CD4-positive, alpha-beta T cell treated with Interleukin-10 for 1 hour (primary cell): Measurements from ENCODE around the gene ADAMTS18.

ENCODE experiments used
- DNase-seq: peaks from one replicate; pipeline ENCODE4 v3.0.0-alpha.2; 2020

ADAMTS18 gene

DNA sequence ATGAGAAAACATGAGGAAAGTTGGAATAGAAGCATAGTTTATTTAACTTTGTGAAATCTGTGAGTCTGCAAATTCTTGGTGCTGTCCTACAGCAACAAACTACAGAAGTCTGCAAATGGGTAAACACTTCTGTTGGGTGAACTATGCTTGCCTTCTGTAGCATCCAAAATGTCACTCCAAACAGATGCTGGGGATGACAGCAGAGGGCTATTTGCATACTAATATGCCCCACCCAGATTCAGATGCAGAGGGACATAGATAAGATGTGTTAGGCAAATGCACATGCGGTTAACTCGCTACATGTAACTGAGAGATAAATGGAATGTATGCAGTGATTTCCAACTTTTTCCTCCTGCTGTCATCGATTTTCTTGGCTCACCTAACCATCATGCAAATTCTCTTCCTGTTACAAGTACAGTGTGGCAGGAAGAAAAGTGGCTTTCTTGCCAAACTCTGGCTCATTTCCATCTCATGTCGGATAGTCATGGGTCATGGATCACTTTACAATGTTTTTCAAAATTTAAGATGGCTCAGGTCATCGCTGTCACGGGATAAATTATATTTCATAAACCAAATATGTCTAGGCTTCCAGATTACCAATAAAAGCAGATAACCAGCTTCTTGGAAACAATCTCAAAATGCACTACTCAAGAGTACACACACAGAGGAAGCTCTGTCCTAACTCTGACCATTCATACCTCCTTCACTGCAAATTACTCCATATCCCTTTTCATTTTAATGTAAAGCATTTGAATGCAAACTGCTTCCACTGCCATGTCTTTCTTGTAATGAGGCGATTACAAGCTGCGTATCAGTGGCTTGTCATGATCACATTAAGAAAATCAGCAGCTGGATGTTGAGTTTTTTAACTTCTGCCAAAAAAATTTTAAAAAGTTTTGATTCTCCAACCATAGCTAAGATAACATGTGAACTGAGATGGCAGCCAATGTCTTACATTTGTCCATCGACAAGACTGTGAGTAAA lies 47.7 kb downstream of the ADAMTS18 start:
- no peak for DNase-seq

DNA sequence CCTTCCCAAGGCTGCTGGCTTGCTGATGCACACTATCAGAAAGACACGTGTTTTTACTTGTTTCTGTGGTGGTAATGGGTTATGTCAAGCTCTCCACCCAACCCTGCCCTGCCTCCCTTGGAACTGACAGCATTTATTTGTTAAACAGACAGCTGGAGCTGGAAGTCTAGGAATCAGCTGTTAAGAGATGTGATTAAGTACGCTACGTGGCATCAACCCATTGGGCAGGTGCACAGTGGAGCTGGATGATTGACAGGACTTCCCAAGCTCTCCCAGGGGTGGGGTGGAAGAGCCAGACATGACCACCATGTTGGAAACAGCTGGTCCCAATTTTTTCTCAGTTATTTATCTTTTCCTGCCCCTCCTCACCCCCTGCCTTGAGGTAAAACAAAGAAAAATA lies 49.4 kb downstream of the ADAMTS18 start:
- DNase-seq = no peak

DNA sequence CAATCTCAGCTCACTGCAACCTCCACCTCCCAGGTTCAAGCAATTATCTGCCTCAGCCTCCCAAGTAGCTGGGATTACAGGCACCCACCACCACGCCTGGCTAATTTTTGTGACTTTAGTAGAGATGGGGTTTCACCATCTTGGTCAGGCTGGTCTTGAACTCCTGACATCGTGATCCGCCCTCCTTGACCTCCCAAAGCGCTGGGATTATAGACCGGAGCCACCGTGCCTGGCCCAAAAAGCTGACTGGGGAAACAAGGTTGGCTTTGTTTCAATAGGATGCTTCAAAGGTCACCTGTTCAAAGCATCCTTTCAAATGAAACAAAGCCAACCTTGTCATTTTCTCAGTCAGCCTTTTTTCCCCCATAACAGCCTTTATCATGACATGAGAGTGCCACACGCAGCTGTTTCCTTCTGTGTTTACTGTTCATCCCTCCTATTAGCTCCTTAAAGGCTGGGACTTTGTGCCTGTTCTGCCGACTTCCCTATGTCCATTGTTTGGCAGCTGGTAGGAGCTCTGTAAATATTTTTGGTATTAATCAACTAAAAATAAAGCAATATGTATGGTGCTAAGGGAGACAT lies 51.1 kb downstream of the ADAMTS18 start:
- no peak for DNase-seq

DNA sequence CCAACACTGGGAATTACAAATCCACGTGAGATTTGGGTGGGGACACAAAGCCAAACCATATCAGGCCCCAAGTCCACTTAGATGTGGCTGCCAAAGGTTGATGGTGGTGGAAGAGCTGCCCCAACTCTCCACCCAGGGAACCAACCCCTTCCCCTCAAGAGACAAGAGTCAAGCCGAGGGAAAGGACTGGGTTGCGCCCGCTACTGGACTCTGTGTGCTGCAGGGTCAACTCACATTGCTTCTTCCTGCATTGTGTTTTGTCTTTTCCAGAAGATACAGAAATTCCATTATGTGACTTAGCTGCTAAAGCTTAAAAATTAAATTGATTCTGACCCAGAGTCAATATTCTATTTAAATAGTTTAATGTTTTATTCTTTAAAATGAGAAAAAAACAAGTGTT lies 58.5 kb downstream of the ADAMTS18 start:
- DNase-seq = no peak

DNA sequence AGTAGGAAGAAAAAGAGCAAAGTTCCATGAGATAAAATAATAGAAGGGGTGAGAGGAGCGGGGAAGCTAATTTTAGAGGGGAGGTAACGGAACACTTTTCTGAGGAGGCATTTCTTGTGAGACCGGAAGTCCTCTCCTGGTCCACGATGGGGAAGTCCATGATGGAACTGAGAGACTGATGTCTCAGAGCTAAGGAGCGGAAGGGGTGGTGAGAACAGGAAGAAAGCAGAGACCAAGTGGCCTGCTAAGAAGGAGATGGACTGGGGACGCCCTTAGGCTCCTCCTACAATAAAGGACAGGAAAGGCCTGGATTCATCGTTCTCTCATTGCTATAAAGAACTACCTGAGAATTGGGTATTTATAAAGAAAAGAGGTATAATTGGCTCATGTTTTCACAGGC lies 59.4 kb downstream of the ADAMTS18 start:
- DNase-seq = no peak

DNA sequence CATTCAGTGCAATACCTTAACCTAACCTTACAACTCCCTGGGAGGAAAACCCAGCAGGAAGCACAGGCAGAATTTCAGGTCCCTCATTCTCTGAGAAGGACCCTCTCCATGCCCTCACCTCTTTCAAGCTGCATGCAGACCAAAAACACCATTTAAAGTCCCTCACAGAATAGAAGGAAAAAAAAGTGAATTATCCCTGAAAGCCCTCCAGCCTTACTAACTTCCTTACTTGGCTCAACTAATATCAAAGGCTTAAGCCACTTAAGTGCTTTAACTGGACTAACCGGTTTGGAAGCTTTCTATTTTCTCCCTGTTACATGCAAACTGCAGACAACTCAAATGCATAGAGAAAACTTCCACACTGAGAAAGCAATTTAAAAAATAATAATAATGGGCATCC lies 60.5 kb downstream of the ADAMTS18 start:
- no peak for DNase-seq

DNA sequence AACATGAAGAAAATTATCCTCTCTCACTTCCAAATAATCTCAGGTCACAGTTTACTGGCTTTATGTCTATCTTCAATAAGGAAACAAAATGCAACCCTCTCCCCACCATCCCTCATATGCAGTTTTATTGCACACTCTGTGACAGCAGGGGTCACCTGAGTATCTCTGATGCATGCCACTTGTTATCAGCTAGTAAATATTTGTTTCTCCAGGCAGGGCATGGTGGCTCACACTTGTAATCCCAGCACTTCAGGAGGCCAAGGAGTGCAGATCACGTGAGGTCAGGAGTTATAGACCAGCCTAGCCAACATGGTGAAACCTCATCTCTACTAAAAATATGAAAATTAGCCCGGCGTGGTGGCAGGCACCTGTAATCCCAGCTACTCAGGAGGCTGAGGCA lies 61.1 kb downstream of the ADAMTS18 start:
- no peak for DNase-seq

DNA sequence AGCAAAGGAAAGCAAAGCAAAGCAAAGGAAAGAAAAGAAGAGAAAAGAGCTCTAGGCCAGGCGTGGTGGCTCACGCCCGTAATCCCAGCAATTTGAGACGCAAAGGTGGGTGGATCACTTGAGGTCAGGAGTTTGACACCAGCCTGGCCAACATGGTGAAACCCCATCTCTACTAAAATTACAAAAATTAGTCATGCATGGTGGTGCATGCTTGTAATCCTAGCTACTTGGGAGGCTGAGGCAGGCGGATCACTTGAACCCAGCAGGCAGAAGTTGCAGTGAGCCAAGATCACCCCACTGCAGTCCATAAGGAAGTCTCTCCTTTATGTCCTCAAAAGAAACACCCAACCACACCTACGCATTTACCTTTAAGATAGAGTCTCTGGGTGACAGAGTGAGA lies 70.1 kb downstream of the ADAMTS18 start:
- no peak for DNase-seq

DNA sequence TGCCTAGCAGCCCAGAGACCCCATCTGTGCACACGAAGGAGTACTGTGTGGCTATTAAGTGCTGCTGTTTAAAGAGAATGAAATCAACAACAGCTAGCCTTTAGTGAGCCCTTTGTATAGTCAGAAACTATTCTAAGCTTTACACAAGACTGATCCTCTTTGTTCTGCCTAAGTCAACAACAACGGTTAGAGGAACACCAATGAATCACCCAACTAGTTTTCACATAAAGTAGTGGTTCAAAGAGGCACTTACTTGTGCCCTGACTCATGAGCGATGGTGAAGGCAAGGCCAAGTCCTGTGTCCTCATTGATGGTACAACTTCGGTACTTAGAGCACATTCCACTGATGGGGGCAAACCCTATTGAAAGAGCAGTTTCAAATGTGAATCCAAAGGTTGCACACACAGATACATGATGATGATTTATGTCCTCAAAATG lies 75.8 kb downstream of the ADAMTS18 start:
- DNase-seq = no peak

DNA sequence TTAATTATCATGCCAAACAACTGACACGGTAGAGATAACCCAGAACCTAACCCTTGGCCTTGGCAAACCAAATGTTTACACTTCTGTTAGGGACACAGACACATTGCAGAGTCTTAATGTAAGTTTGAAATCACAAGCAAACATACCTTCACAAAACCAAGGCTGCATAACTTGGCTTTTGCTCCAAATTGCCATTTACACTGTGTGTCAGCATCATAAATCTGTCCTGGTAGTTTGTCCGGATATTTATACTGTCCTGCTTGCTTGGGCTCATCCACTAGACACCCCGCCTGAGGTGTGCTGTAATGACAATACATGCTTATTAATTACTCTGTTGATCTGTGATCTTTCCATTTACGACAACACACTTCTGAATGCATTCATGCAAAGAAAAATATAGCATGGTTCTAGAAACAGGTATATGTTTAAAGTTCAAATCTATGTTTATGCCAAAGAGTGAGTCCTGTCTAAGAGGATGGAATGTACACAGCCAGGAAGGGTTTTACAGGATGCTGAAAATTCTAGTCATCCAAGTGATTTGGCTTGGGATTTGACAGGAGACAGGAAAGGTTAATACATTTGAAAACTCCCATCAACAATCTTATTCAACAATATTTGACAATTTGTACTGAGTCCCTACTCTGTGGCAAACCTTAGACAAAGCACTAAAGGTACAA lies 81.1 kb downstream of the ADAMTS18 start:
- DNase-seq = no peak

DNA sequence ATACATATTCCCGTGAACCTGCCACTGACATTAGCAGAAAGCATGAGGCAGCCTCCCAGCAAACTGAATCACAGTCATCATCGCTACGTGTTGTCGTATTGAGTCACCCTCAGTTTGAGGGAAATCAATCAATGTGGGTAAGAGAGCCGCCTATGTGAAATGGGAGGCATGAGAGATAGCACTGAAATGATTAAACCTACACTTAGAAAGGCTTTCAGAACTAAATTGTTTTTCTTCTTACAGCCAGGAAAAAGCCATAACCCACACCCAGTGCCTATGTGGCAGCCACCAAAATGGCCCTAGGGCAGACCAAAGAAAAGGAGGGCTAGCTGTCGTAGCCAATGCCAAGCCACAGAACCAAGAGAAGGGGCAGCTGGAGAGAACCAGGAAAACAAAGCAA lies 90.5 kb downstream of the ADAMTS18 start:
- no peak for DNase-seq

DNA sequence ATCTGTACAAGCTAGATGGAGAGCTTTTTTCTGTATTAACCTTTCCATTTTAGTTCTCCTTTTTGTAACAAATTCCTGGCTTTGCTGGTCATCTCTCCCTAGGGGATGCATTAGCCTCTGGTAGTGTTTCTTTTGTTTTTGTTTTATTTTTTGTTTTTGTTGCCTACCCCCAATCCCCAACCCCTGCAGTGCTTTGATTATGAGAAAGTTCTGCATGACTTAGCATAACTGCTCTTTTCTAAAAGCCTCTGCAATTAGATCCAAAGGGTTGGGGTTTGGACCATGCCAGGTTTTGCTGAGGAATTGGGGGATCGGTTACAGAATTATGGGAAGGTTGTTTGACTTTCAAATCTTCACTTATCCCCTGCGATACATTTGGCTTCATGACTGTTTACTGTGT lies 98.2 kb downstream of the ADAMTS18 start:
- no peak for DNase-seq

DNA sequence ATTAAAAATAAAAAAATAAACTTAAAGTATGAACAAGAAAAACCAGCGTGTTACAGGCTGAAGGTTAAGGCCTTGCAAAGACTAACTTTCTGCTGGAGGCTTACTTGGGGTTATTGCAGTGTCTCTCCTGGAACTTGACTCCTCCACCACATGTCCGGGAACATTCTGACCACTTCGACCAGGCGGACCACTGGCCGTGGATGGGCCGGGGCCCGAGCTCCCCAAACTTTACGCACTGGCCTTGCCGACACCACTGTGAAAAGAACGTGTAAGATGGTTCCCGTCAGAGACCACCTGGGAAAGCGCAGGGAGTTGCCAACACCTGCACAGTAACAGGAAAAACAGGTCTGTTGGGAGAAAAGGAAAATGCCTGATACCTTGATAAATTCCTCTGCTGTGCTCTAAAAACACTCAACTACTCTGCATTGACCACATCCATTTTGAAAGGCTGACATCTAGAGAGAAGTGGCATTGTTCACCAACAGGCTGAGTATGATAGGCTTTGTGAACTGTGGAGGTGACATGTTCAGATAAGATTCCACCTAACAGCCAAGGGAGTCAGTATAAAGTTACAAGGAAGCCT lies 99.1 kb downstream of the ADAMTS18 start:
- DNase-seq = no peak

DNA sequence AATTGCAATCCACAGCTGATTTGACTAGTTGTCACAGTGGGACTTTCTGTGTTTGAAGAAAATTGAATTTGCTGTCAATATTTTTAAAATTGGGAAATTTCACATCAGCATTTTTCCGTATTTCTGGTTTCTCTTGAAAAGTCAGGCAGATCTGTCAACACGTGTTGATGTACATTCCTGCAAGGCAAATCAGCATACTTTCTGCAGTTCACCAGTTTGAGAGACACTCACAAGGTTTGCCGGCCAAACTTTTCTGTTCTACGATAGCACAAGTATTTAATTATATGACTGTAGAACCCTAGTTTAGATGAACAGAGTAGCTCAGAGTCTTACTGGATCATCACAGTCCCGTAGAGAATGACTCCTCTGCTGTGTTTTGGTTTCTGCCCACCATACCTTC lies 102.0 kb downstream of the ADAMTS18 start:
- no peak for DNase-seq

DNA sequence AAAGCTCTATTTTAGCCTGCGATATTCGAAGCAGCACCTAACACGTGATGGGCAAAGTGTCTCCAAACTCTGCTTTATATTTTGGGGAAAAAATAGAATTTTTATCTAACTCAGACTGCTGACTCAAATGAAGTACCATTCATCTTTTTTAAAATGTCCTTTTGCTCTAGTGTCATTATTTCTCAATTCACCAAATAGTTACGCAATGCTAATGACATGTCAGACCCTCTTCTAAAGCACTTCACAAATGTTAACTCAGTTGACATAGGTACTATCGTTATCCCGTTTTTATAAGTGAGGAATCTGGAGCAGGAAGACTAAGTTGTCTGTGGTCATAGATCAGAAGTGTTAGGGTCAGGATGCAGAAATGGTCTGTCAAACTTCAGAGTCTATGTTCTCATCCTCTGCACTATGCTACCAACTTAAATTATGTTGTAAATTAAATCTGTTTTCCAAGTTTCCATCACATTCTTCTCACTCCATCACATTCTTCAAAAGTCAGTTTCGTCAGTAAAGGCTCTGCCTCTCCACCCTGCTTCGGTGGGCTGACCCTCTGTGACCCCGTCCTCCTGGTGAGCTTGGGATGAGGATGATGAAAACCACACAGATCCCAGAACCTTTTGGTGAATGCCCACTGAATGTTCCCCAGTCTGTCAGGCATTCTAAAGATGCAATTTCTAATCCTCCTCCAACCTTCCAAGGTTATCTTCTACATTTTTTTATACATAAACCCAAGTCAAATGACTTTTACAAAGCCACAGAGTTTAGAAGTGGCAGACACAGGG lies 102.8 kb downstream of the ADAMTS18 start:
- no peak for DNase-seq

DNA sequence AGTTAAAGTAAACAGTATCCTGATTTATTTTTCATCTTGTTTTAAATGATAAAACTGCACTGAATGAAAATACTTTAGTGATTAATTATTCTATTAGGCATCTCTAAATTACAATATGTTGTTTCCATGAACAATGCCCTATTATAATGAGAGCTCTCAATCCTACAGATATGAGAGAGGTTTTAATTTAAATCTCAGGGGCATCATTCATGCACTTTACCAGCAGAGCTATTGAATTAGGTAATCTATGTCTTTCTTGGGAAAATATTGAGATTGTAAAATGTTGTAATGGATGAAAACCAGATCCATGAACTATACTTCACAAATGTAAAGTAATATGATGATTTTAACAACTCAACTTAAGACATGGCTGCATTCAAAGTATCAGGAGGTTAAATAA lies 103.8 kb downstream of the ADAMTS18 start:
- DNase-seq = no peak

DNA sequence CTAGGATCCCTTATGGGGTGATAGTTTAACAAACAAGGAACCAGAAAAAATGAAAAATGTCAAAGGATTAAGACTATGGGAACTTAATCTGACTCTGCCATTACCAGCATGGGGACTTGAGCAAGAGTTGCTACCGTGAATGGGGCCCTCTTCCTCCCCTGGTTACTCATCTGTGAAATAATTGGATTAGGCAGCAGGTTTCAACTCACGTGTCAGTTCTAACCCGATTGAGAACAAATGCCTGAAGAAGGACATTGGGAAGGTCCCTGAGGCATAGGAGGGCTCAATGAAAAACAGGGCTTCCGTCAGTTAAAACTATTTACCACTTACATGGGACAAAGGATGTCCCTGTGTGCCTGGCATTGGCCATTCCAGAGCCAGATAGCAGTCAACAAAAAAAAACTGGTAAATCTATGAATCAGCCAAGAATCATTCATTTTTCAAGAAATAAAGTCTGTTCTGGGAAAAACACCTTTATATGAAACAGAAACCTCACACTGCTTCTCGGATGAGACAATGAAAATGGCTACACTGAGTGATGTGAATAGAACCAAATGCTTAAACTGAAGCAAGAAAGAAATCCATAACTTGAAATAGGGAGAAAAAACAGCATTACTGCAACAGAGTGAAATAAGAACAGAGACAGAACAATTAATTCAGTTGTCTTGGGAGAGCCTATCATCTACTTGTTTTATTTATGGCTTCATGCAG lies 104.3 kb downstream of the ADAMTS18 start:
- no peak for DNase-seq

DNA sequence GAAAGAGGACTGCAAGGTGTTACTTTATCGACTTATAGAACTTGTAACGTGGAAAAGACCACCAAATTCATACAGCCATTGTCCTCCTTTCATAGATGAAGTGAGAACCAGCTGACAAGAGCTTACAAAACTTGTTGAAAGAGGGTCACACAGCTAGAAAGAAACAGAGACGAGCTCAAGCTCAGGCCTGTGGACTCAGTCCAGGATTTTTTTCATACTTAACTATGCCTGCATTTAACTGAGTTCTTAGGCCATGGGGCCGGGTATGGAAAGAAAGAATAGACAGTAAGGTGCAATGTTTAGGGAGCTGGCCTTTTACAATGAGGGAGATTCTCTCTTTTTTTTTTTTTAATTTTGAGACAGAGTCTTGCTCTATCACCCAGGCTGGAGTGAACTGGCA lies 106.1 kb downstream of the ADAMTS18 start:
- no peak for DNase-seq

DNA sequence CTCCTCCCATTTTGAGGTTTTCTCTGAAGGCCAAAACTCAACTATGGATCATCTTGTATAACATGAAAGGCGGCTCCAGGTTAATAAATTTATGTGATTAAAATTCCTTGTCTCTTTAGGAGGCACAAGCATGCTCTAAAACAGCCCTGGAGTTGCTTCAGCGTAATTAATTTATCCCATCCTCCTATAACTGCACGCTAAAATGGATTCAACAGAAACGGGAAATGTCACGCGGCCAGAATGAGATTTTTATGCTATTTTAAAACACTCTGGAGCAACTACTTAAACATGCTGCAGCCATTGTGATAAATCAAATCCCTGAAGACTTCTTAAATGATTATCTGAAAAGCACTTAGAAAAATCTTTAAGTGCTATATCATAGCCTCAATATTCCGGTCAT lies 106.6 kb downstream of the ADAMTS18 start:
- DNase-seq = no peak

DNA sequence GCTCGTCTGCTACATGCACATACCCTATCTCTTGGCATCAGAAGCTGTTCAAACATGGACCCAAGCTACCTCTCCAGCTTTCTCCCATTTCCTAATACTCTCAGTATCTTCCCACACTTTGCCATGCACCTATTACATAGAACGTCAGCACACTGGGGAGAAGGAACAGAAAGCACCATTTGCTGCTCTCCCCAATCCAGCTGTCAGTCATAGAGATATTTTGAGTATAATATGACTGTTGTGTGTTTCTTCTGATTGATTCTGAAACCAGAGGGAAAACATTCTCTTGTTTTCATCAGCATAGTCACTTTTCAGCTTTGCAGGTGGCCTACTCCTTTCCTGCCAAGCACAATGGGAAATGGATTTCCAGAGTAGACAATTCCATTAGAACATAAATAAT lies 107.1 kb downstream of the ADAMTS18 start:
- no peak for DNase-seq

DNA sequence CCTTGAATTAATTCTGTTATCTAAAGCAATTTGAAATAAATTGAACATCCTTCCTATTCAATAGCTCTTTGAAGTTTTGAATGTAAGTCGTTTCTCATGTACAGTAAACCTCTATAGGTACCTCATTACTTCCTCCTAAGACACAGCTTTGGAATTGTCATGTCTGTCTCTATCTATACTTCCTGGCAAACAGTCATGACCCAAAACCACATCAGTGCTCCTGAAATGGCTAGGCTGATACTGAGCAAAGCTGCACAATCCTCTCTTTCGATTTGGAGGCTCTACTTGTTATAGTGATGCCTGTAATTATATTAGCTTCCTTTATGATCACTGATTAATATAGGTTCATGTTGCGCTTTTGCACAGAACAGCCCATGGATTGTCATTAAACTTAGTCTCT lies 110.1 kb downstream of the ADAMTS18 start:
- DNase-seq = no peak

DNA sequence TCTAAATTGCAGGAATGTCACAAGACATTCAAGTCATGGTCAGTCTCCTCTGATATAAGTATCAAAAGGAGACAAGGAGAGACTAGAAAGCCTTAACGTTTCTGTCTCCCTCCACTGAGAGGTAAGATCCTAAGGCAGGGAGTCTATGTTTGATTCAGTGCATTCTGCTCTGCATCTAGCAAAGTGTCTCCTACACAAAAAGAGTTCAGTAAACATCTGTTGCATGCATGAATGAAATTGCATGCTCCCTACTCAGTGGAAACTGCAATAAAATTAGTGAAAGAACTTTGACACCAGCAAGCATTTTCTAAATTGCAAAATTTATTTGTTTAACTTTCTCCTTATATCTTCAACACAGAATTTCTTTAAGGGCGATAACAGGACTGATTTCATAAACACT lies 111.1 kb downstream of the ADAMTS18 start:
- no peak for DNase-seq
